NOMO-1 (cell line): Measurements from ENCODE around the gene RAB36.

Source experiments
- DNase-seq, 2 experiments: peaks; one replicate each; lab custom pipeline; 2025; ENCODE audit not compliant: unreplicated experiment in 2 of 2; lab: John Stamatoyannopoulos, UW

RAB36 gene

DNA sequence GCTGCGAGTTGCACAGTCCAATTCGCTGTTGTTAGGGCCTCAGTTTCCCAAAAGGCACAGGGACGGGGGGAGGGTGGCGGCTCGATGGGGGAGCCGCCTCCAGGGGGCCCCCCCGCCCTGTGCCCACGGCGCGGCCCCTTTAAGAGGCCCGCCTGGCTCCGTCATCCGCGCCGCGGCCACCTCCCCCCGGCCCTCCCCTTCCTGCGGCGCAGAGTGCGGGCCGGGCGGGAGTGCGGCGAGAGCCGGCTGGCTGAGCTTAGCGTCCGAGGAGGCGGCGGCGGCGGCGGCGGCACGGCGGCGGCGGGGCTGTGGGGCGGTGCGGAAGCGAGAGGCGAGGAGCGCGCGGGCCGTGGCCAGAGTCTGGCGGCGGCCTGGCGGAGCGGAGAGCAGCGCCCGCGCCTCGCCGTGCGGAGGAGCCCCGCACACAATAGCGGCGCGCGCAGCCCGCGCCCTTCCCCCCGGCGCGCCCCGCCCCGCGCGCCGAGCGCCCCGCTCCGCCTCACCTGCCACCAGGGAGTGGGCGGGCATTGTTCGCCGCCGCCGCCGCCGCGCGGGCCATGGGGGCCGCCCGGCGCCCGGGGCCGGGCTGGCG is 35.1 kb downstream of the RAB36 start, which contains the start of gene BCR:
BCR (plus strand) TSS at position 209 of the 592 bp plus-strand sequence. CDS start 452 bp downstream, outside the sequence.
- DNase-seq, result peak; percentile 51 to 63

GRCh38 chr22:23180893-23181720 is 35.8 kb downstream of the RAB36 start:
- DNase-seq, result no peak

DNA sequence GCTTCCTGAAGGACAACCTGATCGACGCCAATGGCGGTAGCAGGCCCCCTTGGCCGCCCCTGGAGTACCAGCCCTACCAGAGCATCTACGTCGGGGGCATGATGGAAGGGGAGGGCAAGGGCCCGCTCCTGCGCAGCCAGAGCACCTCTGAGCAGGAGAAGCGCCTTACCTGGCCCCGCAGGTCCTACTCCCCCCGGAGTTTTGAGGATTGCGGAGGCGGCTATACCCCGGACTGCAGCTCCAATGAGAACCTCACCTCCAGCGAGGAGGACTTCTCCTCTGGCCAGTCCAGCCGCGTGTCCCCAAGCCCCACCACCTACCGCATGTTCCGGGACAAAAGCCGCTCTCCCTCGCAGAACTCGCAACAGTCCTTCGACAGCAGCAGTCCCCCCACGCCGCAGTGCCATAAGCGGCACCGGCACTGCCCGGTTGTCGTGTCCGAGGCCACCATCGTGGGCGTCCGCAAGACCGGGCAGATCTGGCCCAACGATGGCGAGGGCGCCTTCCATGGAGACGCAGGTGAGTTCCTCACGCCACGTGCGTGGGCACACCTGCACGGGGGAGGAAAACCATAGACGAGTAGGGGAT is 36.5 kb downstream of the RAB36 start:
- DNase-seq, result no peak

- DNase-seq, result no peak
Measured at GRCh38 chr22:23182309-23183060, 37.2 kb downstream of the RAB36 start.

GRCh38 chr22:23183061-23183698 is 37.9 kb downstream of the RAB36 start:
- DNase-seq, result no peak

GRCh38 chr22:23184100-23184763 is 39.0 kb downstream of the RAB36 start:
- DNase-seq, result no peak

DNA sequence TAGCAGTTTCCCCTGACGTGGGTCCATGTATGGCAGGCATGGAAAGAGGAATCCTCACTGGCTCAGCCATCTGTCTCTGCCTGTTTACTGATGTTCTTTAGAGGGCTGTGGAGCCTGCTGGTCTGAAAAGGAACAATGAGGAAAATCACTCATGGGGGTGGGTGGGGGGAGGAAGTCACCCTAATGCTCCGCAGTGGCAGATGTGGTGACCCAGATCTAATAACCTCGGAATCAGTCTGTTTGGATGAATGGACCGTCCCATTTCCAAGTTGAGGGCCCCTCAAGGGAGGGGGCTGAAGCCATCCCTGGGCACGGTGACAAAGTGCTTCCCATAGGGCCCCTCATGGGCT is 39.5 kb downstream of the RAB36 start:
- no peak for DNase-seq

DNA sequence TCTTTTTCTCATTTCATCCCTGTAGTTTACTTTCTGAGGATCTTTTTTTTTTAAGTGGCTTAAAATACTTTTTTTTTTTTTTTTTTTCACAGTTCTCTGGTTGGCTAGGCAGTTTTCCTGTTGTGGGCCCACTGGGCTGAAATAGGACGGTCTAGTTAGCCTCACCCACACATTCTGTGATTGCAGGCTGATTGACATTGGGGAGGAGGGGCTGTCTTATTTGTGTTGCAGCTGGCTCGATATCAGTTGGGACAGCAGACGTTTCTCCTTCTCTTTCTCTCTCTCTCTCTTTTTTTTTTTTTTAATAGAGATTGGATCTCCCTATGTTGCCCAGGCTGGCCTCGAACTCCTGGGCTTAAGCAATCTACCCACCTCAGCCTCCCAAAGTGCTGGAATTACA is 41.9 kb downstream of the RAB36 start:
- no peak for DNase-seq

GRCh38 chr22:23187871-23188700 is 42.8 kb downstream of the RAB36 start:
- DNase-seq, result no peak

GRCh38 chr22:23190526-23190925 is 45.2 kb downstream of the RAB36 start:
- DNase-seq, result no peak

GRCh38 chr22:23192133-23192532 is 46.9 kb downstream of the RAB36 start:
- DNase-seq, result no peak

DNA sequence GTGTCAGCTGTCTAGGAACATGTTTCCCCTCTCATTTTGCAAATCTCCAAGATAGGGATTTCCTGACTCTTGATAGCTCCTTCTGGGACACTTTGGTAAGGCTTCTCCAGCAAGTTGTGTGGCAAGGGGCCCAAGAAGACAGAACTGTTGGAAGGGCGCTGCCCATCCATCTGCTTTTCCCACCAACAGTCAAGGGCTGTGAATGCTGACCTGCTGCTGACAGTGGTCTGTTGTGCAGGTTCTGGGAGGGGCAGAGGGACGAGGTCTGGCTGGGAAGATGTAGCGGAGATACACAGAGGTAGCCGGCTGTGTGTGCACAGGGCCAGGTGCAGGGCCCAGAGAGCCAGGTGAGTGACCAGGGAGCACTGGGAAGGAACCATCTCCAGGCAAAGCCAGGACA is 47.3 kb downstream of the RAB36 start:
- no peak for DNase-seq

DNA sequence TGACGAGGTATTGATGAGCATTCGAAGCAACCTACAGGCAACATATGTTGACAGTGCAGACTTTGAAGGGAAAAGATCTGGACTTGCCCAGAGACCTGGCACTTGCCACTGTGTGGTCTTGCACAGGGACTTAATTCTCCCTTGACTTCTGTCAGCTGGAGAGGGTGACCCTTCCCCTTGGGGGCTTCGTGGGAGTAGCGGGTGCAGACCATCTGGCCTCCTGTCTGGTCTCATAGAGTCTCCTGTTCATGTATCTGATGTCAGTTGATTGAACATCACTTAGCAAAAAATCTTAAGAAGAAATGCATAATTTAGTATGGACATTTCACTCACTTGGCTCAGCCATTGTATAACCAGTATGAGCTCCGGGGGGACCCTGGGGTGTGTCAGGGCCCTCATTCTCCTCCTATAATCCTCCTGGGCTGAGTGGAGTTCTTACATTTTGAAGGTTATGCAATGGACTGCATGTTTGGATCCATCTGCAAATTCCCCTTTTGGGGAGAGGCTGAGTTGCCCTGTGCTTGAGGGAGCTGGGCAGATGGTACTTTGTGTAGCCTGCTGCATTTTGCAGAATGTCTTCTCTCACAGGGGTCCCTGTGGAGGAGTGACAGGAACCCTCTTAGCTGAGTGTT is 48.0 kb downstream of the RAB36 start:
- DNase-seq, result no peak

- DNase-seq, result no peak
Measured at GRCh38 chr22:23193882-23194281, 48.6 kb downstream of the RAB36 start.

DNA sequence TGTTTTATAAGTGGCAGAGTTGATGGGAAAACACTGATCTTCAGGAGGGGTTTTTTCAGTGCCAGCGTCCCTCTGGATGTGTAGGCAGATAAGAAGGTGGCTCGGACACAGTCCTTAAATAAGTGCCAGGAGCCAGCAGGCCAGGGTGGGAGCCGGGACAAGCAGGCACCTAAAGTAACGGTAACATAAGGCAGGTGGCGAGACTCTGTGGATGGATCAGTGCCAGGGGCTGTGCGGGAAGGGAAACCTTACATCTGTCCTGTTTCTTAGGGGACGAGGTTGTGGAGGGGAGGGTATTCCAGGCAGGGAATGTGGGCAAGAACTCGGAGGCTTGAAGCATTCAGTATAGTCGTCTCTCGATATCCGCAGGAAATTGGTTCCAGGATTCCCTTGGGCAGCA is 50.9 kb downstream of the RAB36 start:
- DNase-seq, result no peak

GRCh38 chr22:23197836-23198235 is 52.6 kb downstream of the RAB36 start:
- DNase-seq, result no peak

GRCh38 chr22:23199159-23199558 is 53.9 kb downstream of the RAB36 start:
- DNase-seq, result no peak

GRCh38 chr22:23200898-23201297 is 55.6 kb downstream of the RAB36 start:
- DNase-seq, result no peak
